ENCODE data around the gene MYCBPAP.

MYCBPAP gene

DNA sequence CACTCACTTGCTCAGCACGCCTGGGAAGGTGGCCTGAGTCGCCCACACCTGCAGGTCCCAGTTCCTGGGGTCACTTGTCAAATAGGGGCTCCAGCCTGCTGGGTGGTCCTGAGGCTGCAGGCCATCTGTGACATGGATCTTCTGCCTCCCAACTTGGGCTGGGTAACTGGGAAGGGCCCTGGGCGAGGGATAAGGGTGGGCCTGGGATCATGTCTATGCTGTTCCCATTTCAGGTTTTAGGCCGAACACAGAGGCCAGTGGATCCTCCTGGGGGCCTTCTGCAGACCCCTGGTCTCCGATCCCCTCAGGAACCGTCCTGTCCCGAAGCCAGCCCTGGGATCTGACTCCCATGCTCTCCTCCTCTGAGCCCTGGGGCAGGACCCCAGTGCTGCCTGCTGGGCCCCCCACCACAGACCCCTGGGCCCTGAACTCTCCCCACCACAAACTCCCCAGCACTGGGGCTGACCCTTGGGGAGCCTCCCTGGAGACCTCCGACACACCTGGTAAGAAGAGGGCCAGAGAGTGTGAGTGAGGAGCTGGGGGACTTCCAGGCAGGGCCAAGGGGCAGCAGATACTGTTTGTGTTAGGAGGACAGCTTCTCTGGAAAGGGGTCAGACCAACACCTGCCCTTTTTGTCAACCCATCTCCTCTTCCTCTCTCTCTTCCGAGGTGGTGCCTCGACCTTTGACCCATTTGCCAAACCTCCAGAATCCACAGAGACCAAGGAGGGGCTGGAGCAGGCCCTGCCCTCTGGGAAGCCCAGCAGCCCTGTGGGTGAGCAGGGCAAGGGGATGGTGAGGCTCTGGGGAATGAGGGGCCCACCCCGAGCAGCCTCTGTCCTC lies 32.5 kb downstream of the MYCBPAP start:
- no peak for DNase-seq

DNA sequence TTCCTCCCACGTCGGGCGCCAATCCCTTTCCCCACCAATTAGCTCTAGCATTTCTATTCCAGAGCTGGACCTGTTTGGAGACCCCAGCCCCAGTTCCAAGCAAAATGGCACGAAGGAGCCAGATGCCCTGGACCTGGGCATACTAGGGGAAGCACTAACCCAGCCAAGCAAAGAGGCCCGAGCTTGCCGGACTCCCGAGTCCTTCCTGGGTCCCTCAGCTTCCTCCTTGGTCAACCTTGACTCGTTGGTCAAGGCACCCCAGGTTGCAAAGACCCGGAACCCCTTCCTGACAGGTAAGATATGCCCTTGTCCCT lies 33.1 kb downstream of the MYCBPAP start:
- no peak for DNase-seq

- DNase-seq: peak; percentile 72 to 74
Measured at GRCh38 chr17:50541716-50542688, 33.8 kb downstream of the MYCBPAP start.

DNA sequence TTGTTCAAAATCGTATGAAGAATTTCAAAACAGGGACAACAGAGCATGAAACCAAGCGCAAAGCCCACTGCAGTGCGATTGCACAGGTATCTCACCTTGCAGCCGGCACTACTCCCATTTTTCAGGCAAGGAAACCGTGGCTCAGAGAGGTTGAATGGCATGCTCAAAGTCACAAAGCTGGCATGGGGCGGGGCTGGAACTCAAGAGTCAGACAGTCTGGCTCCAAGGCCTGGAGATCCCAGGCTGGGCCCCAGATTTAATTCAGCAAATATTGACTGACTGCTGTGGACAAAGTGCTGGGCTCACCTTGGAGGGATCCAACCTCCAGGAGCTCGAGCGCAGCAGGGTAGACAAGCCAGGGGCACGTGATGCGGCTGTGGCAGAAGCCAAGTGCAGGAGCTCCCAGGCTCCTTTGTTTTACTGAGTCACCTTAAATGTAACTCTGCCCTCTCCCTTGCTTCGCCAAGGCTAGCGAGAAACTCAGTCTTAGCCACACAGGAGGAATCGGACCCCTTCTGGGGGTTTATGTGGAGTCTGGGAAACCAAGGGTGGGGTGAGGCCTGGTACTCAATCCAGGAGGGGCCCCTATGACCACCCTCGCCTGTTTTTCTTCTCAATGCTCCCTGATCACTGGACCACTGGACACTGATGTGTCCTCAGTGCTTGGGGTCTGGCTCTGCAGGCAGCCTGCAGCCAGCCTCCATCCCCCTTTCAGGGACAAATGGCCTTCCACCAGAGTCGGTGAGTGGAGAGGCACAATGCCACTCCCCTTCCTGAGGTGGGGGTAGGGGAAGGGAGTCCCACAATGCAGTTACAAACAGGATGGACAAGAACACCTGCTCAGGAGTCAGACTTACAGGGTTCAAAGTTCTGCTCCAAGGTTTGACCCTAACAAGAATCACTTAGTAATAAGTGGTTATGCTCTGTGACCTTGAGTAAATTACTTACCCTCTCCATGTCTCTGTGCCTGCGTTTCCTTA lies 34.8 kb downstream of the MYCBPAP start:
- no peak for DNase-seq

- DNase-seq: no peak
Measured at GRCh38 chr17:50544516-50544915, 36.3 kb downstream of the MYCBPAP start.

DNA sequence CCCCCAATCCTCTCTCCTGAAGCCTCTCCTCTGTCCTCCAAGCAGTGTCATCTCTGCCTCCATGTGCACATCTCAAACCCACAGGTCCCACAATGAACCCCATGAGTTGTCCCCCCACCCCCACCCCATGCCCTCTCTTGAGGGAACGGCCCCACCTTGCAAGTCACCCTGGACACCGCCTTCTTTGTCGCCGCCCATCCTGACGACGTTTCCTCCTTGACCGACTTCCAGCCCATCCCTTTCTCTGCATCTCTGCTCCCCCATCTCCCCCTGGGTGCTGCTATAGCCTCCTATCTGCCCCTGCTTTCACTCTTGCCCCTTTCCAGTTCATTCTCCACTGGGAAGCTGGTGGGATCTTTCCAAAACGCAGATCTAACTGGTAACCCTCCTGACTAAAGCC lies 37.1 kb downstream of the MYCBPAP start:
- DNase-seq: no peak

DNA sequence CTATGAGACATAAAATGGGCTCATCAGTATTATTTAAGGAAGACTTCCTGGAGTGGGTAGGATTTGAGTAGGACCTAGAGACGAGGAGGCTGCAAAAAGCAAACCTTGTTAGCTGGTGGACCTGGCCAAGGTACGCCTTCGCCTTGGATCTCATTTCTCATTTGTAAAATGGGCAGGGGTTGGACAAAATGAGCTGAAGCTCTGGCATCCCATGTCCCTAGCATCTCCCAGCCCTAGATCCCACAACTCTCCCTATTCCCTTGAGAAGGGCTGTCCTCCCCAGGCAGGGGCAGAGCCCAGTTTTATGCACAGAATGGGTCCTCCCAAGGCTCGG lies 38.4 kb downstream of the MYCBPAP start:
- DNase-seq: no peak

- DNase-seq: peak; percentile 78
Measured at GRCh38 chr17:50547035-50547735, 38.9 kb downstream of the MYCBPAP start, which contains the start of gene SPATA20. SPATA20 (plus strand) TSS chr17:50547174; CDS start chr17:50547209, 35 bp downstream.

DNA sequence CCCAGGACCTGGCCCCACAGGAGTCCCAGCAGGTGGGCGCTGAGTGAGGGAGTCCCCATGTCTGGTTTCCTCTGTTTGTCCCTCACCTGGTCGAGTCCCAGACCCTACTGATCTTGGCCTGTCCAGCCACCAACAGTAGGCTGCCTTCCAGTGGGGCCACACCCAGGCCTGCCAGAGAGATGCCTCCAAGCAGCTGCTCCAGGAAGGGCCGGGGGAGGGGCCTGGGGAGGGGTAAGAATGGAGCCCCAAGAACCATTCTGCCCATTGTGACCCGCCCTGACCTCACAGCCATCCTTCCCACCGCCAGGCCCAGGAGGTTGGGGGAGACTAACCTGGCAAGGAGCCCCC lies 39.5 kb downstream of the MYCBPAP start:
- DNase-seq: no peak

- DNase-seq: no peak
Measured at GRCh38 chr17:50548831-50549230, 40.6 kb downstream of the MYCBPAP start.

GRCh38 chr17:50549256-50549941 lies 41.2 kb downstream of the MYCBPAP start:
- no peak for DNase-seq

DNA sequence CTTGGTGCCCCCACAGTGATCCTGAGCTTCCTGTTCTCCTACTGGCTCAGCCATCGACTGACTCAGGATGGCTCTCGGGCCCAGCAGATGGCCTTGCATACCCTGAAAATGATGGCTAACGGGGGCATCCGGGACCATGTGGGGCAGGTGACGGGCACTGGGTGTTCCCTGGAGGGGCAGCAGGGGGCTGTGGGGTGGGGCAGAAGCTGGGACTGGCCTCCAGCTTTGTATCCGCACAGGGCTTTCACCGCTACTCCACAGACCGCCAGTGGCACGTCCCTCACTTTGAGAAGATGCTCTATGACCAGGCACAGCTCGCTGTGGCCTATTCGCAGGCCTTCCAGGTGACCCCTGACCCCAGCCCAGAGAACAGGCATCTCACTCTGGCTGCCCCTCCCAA lies 41.7 kb downstream of the MYCBPAP start:
- no peak for DNase-seq

DNA sequence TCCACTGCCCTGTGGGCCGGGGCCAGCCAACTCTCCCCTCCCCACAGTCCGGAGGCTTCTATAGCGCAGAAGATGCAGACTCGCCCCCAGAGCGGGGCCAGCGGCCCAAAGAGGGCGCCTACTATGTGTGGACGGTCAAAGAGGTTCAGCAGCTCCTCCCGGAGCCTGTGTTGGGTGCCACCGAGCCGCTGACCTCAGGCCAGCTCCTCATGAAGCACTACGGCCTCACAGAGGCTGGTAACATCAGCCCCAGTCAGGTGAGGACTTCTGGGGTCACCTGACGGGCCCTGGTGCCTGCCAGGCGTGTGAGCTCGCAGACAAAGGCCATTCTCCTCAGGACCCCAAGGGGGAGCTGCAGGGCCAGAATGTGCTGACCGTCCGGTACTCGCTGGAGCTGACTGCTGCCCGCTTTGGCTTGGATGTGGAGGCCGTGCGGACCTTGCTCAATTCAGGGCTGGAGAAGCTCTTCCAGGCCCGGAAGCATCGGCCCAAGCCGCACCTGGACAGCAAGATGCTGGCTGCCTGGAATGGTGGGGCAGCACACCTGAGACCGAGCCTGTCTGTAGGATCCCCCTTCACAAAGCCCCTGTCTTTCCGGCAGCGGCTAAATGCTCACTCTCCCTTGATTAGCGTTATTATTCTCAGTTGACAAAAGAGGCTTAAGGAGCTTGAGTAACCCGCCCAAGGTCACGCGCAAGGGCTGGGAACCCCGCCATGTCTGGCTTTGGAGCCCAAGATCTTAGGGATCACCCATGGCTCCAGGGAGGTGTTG lies 42.6 kb downstream of the MYCBPAP start:
- DNase-seq: no peak

DNA sequence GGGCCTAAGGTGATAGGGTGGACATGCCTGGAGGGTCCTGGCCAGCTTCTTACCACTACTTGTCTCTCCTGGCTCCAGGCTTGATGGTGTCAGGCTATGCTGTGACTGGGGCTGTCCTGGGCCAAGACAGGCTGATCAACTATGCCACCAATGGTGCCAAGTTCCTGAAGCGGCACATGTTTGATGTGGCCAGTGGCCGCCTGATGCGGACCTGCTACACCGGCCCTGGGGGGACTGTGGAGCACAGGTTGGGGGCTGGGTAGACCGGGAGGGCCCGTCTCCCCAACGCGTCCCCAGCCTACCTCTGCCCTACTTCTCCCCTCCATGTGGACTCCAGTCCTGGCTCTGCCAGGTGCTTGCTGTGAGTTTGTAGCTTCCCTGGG lies 43.2 kb downstream of the MYCBPAP start:
- DNase-seq: no peak

GRCh38 chr17:50551884-50552283 lies 43.6 kb downstream of the MYCBPAP start:
- DNase-seq: no peak

- no peak for DNase-seq
Measured at GRCh38 chr17:50554201-50554600, 46.0 kb downstream of the MYCBPAP start.

DNA sequence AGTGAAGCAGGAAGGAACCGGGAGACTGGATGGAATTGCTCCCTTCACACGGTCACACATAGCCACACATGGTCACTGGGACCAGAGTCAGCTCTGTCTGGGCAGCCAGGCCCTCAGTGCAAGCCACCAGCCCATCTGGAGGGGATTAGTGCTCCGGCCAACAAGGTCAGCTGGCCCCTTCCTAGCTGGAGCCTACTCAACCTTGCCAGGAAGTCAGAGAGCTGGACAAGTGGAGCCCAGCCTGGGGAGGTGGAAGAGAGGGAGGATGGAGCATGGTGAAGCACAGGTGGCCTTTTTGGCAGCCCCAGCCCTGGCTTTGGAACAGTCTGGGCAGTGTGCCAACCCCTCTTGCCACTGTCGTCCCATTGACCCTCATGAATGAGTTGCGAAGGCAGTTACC lies 48.6 kb downstream of the MYCBPAP start:
- DNase-seq: no peak

DNA sequence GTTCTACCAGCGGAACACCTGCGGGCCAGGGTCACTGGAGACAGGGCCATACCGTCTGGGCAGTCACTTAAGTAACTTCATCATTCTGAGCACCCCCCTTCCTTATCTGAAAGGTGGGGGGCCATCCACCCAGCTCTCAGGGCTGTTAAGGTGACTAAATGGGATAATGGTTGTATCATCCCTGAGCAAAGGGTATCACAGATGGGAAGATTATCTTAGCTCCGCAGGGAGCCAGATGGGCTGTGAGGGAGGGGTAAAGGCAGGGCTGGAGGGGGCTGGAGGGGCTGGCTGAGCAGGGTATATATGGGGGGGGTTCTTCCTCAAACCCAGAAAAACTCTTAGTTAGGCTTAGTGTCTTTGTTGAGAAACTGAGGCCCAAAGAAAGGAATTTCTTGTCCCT lies 49.4 kb downstream of the MYCBPAP start:
- DNase-seq: no peak

GRCh38 chr17:50558091-50558490 lies 49.9 kb downstream of the MYCBPAP start:
- DNase-seq: no peak

DNA sequence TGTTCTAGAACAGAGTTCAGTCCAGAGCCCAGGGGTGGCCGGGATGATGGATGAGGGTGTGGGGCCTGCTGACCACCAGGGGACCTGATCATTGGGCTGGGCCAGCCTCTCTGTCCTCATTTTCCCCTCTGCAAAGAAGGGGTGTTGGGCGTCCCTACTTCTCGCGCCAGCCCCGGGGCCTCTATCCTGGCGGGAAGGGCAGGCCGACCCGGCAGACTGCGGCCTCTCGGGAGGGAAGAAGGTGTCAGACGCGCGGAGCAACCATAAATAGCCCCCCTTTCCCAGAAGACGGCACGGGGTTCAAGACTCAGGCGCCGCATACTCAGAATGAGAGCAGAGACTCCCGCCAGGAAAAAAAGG lies 50.3 kb downstream of the MYCBPAP start:
- no peak for DNase-seq

Data from activated CD4-positive, alpha-beta T cell treated with anti-CD3 and anti-CD28 coated beads, Interleukin-2, amount 50 U/mL, for 4 hours (primary cell).